NCI-H524 (cell line): ENCODE results near the gene BTBD9.

Experiments used
- DNase-seq, 2 experiments: peaks; one replicate each; lab custom pipeline; 2025; lab: John Stamatoyannopoulos, UW

Gene BTBD9

GRCh38 chr6:38555606-38556005 lies 84.1 kb downstream of the BTBD9 start:
- no peak for DNase-seq

GRCh38 chr6:38554700-38555413 lies 84.9 kb downstream of the BTBD9 start:
- no peak for DNase-seq

- no peak for DNase-seq
Observed at GRCh38 chr6:38554014-38554413, 85.7 kb downstream of the BTBD9 start.

DNA sequence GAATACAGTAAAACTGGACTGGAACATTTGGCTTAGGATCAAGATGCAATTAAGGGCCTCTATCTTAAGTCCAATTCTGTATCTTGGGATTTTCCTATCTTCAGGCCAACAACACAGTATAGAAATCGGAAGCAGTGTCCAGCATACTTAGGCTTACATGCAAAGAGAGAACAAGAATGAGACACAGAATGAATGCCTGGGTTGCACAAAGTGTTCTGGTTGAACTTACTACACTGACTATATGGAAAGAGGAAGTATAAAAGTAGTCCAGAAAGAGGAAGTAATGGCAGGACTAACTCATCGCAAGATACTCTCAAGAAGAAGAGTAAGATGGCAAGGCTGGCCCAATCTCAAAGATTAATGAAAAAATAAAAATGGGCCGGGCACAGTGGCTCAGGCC lies 87.6 kb downstream of the BTBD9 start:
- DNase-seq, result no peak

GRCh38 chr6:38549795-38550194 lies 89.9 kb downstream of the BTBD9 start:
- DNase-seq, result no peak

DNA sequence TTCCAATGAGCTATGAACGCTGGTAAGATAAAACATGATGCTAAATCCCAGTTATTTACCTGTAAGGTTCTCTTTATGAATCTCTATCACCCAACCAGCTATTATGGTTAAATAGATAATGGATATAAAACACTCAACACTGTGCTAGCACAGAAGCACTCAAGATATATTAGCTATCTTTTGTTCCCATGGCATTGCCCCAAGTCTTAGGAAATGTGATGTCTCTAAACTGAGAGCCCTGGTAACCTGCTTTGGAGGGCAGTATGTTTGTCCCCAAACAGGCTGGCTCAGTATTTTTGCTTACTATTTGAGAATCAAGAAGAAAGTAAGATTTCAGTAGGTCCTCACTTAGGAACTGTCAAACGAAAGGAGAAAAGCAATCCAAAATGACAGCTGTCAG lies 90.5 kb downstream of the BTBD9 start:
- DNase-seq, result no peak

DNA sequence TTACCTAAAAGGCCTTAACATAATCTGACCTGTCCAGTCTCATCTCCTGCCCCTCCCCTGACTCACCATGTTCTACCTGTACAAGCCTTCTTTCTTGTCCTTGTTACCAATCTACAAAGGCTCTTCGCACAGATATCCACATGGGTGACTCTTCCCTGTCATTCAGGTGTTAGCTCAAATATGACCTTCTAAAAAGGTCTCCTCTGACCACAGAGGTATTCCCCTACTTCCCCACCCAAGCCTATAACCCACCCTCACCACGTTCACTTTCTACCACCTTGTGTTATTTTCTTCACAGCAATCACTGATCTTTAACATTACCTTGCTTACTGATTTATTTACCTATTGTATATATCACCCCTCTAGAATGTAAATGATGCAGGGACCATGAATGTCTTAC lies 96.7 kb downstream of the BTBD9 start:
- no peak for DNase-seq

GRCh38 chr6:38542031-38542430 lies 97.7 kb downstream of the BTBD9 start:
- no peak for DNase-seq

DNA sequence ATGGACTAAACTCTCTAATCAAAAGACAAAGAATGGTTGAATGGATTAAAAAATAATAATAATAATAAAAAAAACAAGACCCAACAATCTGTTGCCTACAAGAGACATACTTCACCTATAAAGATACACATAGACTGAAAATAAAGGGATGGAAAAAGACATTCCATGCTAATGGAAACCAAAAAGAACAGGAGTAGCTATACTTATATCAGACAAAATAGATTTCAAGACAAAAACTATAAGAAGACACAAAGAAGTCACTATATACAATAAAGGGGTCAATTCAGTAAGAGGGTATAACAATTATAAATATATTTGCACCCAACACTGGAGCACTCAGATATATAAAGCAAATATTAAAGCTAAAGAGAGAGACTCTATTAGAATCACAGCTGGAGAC lies 106.7 kb downstream of the BTBD9 start:
- no peak for DNase-seq

DNA sequence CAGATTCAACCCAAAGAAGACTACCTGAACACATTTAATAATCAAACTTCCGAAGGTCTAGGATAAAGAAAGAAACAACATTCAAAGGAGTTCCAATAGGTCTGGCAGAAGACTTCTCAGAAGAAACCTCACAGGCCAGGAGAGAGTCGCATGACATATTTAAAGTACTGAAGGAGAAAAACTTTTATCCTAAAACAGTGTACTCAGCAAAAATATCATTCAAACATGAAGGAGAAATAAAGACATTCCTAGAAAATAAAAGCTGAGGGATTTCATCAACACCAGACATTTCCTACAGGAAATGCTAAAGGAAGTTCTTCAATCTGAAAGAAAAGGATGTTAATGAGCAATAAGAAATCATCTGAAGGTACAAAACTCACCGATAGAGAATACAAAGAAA lies 108.6 kb downstream of the BTBD9 start:
- DNase-seq, result no peak

DNA sequence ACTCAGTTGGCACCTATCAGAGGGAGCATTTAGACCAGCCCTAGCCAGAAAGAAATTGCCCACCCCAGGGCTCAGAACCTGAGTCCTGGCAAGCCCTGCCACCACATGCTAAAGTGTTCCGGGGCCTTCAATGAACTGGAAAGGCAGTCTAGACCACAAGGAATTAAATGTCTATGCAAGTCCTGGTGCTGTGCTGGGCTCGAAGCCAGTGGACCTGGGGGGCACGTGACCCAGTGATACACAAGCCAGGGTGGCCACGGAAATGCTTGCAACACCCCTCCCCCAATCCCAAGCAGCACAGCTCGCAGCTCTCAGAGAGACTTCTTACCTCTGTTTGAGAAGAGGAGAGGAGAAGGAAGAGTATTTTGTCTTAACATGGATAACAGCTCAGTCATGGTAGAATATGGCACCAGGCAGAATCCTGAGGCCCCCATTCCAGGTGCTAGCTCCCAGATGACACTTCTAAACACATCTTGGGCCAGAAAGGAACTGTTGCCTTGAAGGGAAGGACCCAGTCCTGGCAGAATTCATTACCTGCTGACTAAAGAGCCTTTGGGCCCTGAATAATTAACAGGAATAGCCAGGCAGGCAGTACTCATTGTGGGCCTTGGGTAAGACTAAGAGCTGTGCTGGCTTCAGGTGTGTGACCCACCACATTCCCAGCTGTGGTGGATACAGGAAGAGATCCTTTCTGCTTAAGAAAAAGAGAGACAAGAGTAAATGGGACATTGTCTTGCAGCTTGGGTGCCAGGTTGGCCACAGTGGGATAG lies 111.3 kb downstream of the BTBD9 start:
- DNase-seq, result no peak

GRCh38 chr6:38527371-38527770 lies 112.4 kb downstream of the BTBD9 start:
- DNase-seq, result no peak

DNA sequence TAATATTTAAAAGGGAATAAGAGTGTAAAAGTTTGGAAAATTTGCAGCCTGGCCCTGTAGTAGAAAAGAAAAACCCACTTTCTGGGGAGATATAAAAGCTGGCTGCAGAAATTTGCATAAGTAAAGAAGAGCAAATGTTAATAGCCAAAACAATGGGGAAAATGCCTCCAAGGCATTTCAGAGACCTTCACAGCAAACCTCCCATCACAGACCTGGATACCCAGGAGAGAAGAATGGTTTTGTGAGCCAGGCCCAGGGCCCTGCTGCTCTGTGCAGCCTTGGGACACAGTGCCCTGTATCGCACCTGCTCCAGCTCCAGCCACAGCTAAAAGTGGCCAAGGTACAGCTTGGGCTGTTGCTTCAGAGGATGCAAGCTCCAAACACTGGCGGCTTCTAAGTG lies 113.8 kb downstream of the BTBD9 start:
- no peak for DNase-seq

DNA sequence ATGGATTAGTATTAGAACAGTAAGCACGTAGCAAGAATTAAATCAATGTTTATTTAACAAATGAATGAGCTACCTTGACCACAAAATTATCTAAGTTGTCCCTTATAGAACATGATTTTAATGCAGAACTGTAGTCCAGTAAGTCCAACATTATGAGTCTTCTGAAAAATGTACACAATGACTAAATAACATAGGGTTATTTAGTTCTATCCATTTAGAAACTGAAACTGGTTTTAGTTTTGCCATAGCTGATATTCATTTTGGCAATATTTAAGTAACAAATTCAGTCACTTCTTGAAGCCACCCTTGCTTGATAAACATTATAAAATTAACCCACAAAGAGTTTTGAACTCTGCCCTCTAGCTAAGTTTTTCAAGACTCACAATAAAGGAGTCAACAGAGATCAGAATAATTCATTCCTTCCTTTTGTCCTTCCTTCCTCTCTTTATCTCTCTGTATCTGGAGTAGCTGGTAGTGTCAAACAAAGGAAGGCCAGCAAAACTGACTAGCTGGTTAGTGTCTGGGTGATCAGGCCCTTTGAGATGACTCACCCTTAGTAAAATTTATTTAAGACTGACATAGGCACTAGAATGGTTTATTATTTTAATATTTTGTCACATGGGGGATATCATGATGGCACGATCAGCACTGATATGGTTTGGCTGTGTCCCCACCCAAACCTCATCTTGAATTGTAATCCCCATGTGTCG lies 115.1 kb downstream of the BTBD9 start:
- no peak for DNase-seq

- no peak for DNase-seq
Observed at GRCh38 chr6:38522322-38522721, 117.4 kb downstream of the BTBD9 start.

GRCh38 chr6:38518511-38519304 lies 121.0 kb downstream of the BTBD9 start:
- no peak for DNase-seq

- DNase-seq, result no peak
Observed at GRCh38 chr6:38517005-38517404, 122.7 kb downstream of the BTBD9 start.

DNA sequence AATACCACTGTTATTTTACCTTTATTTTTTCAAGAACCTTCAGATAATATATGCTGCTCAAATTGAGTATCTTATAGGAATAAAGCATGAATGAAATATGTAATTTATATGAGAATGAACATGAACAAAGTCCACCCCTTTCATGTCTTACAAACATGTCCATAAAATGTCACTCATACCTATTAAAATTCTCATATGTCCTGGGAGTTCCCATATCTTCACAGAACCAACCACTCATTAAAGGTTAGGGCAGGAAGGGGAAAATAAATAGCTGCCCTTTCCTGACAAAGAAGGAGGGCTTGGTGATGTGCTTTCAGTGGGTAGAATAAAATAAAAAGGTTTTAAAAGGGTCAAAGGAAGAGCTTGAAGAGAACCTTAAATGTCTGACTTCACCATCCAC lies 125.3 kb downstream of the BTBD9 start:
- no peak for DNase-seq

- no peak for DNase-seq
Observed at GRCh38 chr6:38512211-38512610, 127.5 kb downstream of the BTBD9 start.

DNA sequence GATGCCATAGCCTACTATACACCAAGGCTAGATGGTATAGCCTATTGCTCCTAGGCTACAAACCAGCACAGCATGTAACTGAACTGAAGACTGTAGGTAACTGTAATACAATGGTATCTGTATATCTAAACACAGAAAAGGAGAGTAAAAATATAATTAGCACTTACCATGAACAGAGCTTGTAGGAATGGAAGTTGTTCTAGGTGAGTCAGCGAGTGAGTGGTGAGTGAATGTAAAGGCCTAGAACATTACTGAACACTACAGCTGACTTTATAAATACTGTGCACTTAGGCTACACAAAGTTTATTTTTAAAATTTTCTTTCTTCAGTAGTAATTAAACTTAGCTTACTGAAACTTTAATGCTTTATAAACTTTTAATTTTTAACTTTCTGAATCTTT lies 129.5 kb downstream of the BTBD9 start:
- no peak for DNase-seq

GRCh38 chr6:38509713-38510112 lies 130.0 kb downstream of the BTBD9 start:
- no peak for DNase-seq

DNA sequence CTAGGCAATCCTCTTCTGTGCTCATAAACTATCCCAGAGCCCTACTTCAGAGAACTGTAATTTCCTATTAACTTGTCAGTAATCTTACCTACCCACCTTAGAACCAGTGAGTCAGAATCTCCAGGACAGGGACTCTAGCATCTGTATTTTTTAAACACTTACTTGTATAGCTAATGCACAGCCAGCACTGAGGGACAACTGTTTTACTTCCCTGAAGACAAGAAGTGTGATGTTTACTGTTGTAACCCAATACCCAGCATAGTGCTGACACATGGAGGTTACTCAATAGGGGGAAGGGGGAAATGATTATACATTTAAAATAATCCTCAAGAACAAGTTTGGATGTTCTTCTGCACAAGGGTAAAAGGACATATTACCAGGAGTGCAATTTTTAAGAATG lies 130.8 kb downstream of the BTBD9 start:
- DNase-seq, result peak in 1 of 2 experiments; percentile 72
